ENCODE measurements around the gene KCNE3.
"Not testable (repeated sequence)": the region's sequence is repeated elsewhere in the genome, so short reads cannot be mapped to it uniquely, and the experiment has no call there.

KCNE3 gene

DNA sequence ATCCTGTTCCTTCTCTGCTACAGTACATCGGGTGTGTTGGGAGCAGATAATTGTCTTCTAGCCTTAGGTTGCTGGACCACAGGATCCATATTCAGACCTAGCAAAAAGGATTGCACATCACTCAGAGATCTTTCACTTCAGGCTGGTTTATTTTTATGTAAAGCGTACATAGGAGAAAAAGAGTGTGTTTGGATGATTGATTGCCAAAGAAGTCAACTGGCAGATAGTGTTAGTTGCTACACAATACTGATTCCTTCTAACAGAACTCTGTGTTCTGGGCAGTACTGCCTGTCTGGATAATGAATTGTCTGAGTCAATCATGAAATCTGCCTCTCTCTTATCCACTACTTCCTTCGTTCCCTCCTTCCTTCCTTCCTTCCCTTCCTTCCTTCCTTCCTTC, 38.1 kb downstream of the KCNE3 start:
- H3K4me3 ChIP-seq (ENCODE audit: low read depth, low read length): no peak overlapping the region
- DNase-seq (ENCODE audit: low read depth): no peak
- TF ChIP-seq, protein P1, sequence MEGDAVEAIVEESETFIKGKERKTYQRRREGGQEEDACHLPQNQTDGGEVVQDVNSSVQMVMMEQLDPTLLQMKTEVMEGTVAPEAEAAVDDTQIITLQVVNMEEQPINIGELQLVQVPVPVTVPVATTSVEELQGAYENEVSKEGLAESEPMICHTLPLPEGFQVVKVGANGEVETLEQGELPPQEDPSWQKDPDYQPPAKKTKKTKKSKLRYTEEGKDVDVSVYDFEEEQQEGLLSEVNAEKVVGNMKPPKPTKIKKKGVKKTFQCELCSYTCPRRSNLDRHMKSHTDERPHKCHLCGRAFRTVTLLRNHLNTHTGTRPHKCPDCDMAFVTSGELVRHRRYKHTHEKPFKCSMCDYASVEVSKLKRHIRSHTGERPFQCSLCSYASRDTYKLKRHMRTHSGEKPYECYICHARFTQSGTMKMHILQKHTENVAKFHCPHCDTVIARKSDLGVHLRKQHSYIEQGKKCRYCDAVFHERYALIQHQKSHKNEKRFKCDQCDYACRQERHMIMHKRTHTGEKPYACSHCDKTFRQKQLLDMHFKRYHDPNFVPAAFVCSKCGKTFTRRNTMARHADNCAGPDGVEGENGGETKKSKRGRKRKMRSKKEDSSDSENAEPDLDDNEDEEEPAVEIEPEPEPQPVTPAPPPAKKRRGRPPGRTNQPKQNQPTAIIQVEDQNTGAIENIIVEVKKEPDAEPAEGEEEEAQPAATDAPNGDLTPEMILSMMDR (IDR thresholded peaks at IDR 0.05; ENCODE audit: insufficient read depth, low read depth, low read length, missing control alignments): no peak

DNA sequence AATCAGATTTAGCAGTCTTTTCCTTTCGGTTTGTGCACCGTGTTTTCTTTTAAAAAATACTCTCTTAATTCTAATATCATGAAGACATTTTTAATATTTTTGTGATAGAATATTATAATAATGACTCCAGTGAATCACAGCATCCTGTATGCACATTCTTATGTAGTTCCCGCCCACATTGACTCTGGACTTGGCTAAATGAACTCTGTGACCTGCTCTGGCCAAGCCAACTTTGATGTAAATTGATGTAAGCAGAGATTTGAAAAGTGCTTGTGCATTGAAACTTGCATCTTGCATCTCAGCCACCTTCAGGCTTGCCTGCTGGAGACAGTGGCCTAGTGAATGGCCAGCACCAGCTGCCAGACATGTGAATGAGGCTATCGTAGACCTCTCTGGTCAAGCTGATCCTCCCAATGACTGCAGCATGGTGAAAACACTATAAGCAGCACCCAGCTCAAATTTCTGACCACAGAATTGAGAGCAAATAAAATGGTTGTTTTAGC, 39.9 kb downstream of the KCNE3 start:
- TF ChIP-seq, protein P1 (IDR thresholded peaks at IDR 0.05; ENCODE audit: insufficient read depth, low read depth, low read length, missing control alignments): no peak
- DNase-seq (ENCODE audit: low read depth): no peak
- H3K4me3 ChIP-seq (ENCODE audit: low read depth, low read length): no peak overlapping the region

GRCh38 chr11:74425100-74425499, 42.2 kb downstream of the KCNE3 start:
- no peak overlapping the region for H3K4me3 ChIP-seq (ENCODE audit: low read depth, low read length)
- TF ChIP-seq, protein P1 (IDR thresholded peaks at IDR 0.05; ENCODE audit: insufficient read depth, low read depth, low read length, missing control alignments): no peak
- no peak for DNase-seq (ENCODE audit: low read depth)

- H3K4me3 ChIP-seq (ENCODE audit: low read depth, low read length): no peak overlapping the region
- TF ChIP-seq, protein P1 (IDR thresholded peaks at IDR 0.05; ENCODE audit: insufficient read depth, low read depth, low read length, missing control alignments): no peak
- no peak for DNase-seq (ENCODE audit: low read depth)
Measured at GRCh38 chr11:74418509-74418895, 48.8 kb downstream of the KCNE3 start.

GRCh38 chr11:74417860-74418508, 49.4 kb downstream of the KCNE3 start:
- H3K4me3 ChIP-seq (ENCODE audit: low read depth, low read length): no peak overlapping the region
- DNase-seq (ENCODE audit: low read depth): no peak
- TF ChIP-seq, protein P1 (IDR thresholded peaks at IDR 0.05; ENCODE audit: insufficient read depth, low read depth, low read length, missing control alignments): no peak

- DNase-seq (ENCODE audit: low read depth): no peak
- TF ChIP-seq, protein P1 (IDR thresholded peaks at IDR 0.05; ENCODE audit: insufficient read depth, low read depth, low read length, missing control alignments): no peak
- H3K4me3 ChIP-seq (ENCODE audit: low read depth, low read length): no peak overlapping the region
Measured at GRCh38 chr11:74417379-74417804, 50.0 kb downstream of the KCNE3 start.

DNA sequence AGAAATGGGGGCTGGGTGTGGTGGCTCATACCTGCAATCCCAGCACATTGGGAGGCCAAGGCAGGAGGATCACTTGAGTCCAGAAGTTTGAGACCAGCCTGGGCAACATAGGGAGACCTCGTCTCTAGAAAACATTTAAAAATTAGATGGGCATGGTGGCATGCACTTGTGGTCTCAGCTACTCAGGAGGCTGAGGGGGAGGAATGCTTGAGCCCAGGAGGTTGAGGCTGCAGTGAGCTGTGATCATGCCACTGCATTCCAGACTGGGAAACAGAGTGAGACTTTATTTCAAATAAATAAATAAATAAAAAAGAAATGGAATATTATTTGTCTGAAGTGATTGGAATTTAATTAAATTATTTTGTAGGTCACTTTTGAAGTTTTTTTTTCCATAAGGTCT, 50.4 kb downstream of the KCNE3 start:
- not testable (repeated sequence) for H3K4me3 ChIP-seq (ENCODE audit: low read depth, low read length)

More for the DNA sequence above, 50.4 kb downstream of the KCNE3 start:
- DNase-seq (ENCODE audit: low read depth): not testable (repeated sequence)

Measured in GM12865 (cell line).